Hepatocyte (in vitro differentiated cells): ENCODE measurements around the gene FLVCR2. TPM values are rescaled to one million over a fixed set of nuclear protein-coding genes. Genes with fewer than 3 reads are reported as not detected.

Source experiments
- DNase-seq: peaks from one replicate; pipeline ENCODE4 v3.0.0-alpha.2; 2016; ENCODE audit warnings: low spot score
- H2AFZ ChIP-seq: fragments of 200-600 bp; sonication (generic); 2 replicates; pipeline ENCODE4 v1.6.0; 2016; ENCODE audit warnings: antibody characterized with exemption, mild to moderate bottlenecking
- H3K27ac ChIP-seq: fragments of 200-600 bp; sonication (generic); 2 replicates; pipeline ENCODE4 v1.5.1; 2016; ENCODE audit warnings: mild to moderate bottlenecking
- H3K27me3 ChIP-seq: fragments of 200-600 bp; sonication (generic); 2 replicates; pipeline ENCODE4 v1.6.1; 2016
- H3K36me3 ChIP-seq: fragments of 200-600 bp; sonication (generic); replicated peaks from 2 replicates; pipeline ENCODE4 v1.5.1; 2016; ENCODE audit warnings: low read depth; ENCODE audit not compliant: insufficient read depth
- H3K4me1 ChIP-seq: fragments of 200-600 bp; sonication (generic); 2 replicates; pipeline ENCODE4 v1.5.1; 2016; ENCODE audit warnings: mild to moderate bottlenecking, moderate library complexity; ENCODE audit not compliant: insufficient read depth
- H3K4me2 ChIP-seq: fragments of 200-600 bp; sonication (generic); 2 replicates; pipeline ENCODE4 v1.6.0; 2016
- H3K4me3 ChIP-seq: fragments of 200-600 bp; sonication (generic); 2 replicates; pipeline ENCODE4 v1.5.1; 2016; ENCODE audit warnings: mild to moderate bottlenecking
- H3K79me2 ChIP-seq: fragments of 200-600 bp; sonication (generic); 2 replicates; pipeline ENCODE4 v1.6.0; 2017; ENCODE audit warnings: mild to moderate bottlenecking
- H3K9me2 ChIP-seq: fragments of 200-600 bp; sonication (generic); replicated peaks from 2 replicates; pipeline ENCODE4 v1.6.0; 2017; ENCODE audit warnings: mild to moderate bottlenecking; ENCODE audit not compliant: insufficient read depth
- H3K9me3 ChIP-seq: fragments of 200-600 bp; sonication (generic); 2 replicates; pipeline ENCODE4 v1.5.1; 2016; ENCODE audit warnings: low read depth, mild to moderate bottlenecking
- H4K20me1 ChIP-seq: fragments of 200-600 bp; sonication (generic); 2 replicates; pipeline ENCODE4 v1.6.0; 2016; ENCODE audit warnings: mild to moderate bottlenecking; ENCODE audit not compliant: insufficient read depth, poor library complexity, severe bottlenecking
- EZH2 ChIP-seq: fragments of 200-600 bp; sonication (generic); IDR thresholded peaks from 2 replicates; pipeline ENCODE4 v1.6.1; 2016; ENCODE audit warnings: antibody characterized with exemption, mild to moderate bottlenecking, borderline replicate concordance
- EZH2phosphoT487 ChIP-seq: fragments of 200-600 bp; sonication (generic); IDR thresholded peaks from one replicate; pipeline ENCODE4 v1.6.1; 2018; ENCODE audit warnings: antibody characterized with exemption, mild to moderate bottlenecking, low read depth, moderate library complexity; ENCODE audit not compliant: unreplicated experiment, severe bottlenecking
- WGBS: methylation state at CpG from one replicate; pipeline ENCODE4 v1.1.6; 2016; ENCODE audit warnings: low lambda C conversion rate; ENCODE audit errors: missing lambda C conversion rate; 5-methylcytosine and 5-hydroxymethylcytosine counted together
- polyA plus RNA-seq: library from polyadenylated mRNA; unstranded; fragments of >200 nt; fragmentation: Nextera tagmentation; extraction: Ambion mirVana; gene quantifications from 2 replicates; pipeline ENCODE4 v1.2.1, GENCODE V29; 2016
- total RNA-seq: library from RNA; depleted of rRNA; stranded (reverse); fragments of >200 nt; gene quantifications from 2 replicates; pipeline ENCODE4 v1.2.3, GENCODE V29; 2014
- TF ChIP-seq, protein P1 (sequence below): fragments of 200-600 bp; sonication (generic); IDR thresholded peaks from 2 replicates; pipeline ENCODE4 v1.5.1; 2016; ENCODE audit warnings: antibody characterized with exemption, mild to moderate bottlenecking; ENCODE audit not compliant: poor library complexity

Gene FLVCR2
- total and polyA plus RNA-seq, 2 experiments from 2014 or later, result 9.5 to 10.1 TPM

DNA sequence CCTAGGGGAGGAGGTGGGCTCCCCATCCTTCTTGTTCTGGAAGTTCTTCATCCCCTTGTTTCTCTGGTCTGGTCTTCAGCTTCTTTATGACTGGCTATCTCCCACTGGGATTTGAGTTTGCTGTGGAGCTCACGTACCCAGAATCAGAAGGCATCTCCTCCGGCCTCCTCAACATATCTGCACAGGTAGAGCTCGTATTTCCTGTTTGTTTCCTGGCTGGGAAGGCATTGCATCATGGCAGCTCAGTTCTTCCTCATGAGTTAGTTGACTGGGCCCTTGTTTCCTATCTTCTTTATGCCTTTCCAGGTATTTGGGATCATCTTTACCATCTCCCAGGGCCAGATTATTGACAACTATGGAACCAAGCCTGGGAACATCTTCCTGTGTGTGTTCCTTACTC lies 62.5 kb downstream of the FLVCR2 start:
- Histone ChIP-seq H3K79me2 (no peaks in the 10 kb centered on the region), H3K27ac (no peak overlapping the region), H3K9me2 (no peaks in the 10 kb centered on the region), H3K4me2 (no peak overlapping the region), H3K27me3 (no peaks in the 10 kb centered on the region), H3K4me3 (no peak overlapping the region), H2AFZ (no peak overlapping the region), H4K20me1 (no peaks in the 10 kb centered on the region), H3K36me3 (no peaks in the 10 kb centered on the region), H3K9me3 (no peaks in the 10 kb centered on the region), H3K4me1 (peaks cover 1% of the 10 kb centered on the region)
- no peak for TF ChIP-seq EZH2
- TF ChIP-seq EZH2phosphoT487, result no peak
- TF ChIP-seq, protein P1, sequence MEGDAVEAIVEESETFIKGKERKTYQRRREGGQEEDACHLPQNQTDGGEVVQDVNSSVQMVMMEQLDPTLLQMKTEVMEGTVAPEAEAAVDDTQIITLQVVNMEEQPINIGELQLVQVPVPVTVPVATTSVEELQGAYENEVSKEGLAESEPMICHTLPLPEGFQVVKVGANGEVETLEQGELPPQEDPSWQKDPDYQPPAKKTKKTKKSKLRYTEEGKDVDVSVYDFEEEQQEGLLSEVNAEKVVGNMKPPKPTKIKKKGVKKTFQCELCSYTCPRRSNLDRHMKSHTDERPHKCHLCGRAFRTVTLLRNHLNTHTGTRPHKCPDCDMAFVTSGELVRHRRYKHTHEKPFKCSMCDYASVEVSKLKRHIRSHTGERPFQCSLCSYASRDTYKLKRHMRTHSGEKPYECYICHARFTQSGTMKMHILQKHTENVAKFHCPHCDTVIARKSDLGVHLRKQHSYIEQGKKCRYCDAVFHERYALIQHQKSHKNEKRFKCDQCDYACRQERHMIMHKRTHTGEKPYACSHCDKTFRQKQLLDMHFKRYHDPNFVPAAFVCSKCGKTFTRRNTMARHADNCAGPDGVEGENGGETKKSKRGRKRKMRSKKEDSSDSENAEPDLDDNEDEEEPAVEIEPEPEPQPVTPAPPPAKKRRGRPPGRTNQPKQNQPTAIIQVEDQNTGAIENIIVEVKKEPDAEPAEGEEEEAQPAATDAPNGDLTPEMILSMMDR, result no peak
- 81% methylated on average over 3 of the region's 3 CpGs for WGBS
- DNase-seq, result no peak

DNA sequence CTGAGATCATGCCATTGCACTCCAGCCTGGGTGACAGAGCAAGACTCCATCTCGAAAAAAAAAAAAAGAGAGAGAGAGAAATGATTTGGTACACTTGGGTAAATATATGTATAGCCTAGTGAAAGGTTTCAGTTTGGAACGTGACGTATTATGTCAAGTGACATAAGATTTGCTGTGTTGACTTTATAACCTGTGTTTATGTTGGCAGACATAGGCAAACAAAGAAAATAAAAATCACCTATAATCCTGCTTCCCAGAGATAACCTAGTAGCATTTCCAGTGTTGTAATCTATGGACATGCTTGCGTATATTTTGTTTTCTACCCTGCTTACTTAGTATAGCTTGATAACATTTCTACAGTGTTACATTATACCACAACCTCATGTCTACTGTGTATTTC lies 65.6 kb downstream of the FLVCR2 start:
- Histone ChIP-seq H3K4me2 (no peak overlapping the region), H3K27ac (no peak overlapping the region), H3K27me3 (no peaks in the 10 kb centered on the region), H3K9me3 (no peaks in the 10 kb centered on the region), H3K4me1 (peaks cover 26% of the 10 kb centered on the region), H3K79me2 (no peaks in the 10 kb centered on the region), H4K20me1 (no peaks in the 10 kb centered on the region), H3K36me3 (no peaks in the 10 kb centered on the region), H2AFZ (no peak overlapping the region), H3K9me2 (no peaks in the 10 kb centered on the region), H3K4me3 (no peak overlapping the region)
- WGBS, result 57% methylated on average over 4 of the region's 4 CpGs
- TF ChIP-seq, protein P1, result no peak
- TF ChIP-seq EZH2 (no peak), EZH2phosphoT487 (no peak)
- DNase-seq, result no peak

DNA sequence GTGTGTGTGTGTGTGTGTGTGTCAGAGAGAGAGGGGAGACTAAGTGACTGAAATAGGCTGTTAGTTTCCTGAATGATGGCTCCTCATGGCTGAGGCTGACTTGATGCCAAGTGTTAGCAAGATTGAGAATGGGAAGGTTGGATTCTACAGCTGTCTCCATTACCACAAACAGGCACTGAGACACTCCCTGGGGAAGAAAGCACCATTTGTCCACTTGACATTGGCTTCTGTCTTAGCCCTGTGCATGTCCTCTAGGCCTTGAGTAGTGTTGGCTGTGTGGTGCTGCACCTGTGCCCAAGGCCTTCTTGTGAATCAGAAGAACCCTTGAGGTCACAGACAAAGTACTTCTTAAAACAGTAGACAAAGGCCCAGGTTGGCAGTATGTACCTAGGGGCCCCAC lies 66.6 kb downstream of the FLVCR2 start:
- DNase-seq, result no peak
- H3K36me3 ChIP-seq, result no peaks in the 10 kb centered on the region
- H3K4me2 ChIP-seq, result no peak overlapping the region
- H3K27ac ChIP-seq, result no peak overlapping the region
- no peaks in the 10 kb centered on the region for H3K27me3 ChIP-seq
- no peaks in the 10 kb centered on the region for H3K79me2 ChIP-seq
- TF ChIP-seq, protein P1, result no peak
- TF ChIP-seq EZH2phosphoT487 (no peak), EZH2 (no peak)
- H3K9me2 ChIP-seq, result no peaks in the 10 kb centered on the region
- no peak overlapping the region for H2AFZ ChIP-seq
- H3K9me3 ChIP-seq, result no peaks in the 10 kb centered on the region
- no peak overlapping the region for H3K4me3 ChIP-seq
- no peaks in the 10 kb centered on the region for H4K20me1 ChIP-seq
- peaks cover 34% of the 10 kb centered on the region for H3K4me1 ChIP-seq

DNA sequence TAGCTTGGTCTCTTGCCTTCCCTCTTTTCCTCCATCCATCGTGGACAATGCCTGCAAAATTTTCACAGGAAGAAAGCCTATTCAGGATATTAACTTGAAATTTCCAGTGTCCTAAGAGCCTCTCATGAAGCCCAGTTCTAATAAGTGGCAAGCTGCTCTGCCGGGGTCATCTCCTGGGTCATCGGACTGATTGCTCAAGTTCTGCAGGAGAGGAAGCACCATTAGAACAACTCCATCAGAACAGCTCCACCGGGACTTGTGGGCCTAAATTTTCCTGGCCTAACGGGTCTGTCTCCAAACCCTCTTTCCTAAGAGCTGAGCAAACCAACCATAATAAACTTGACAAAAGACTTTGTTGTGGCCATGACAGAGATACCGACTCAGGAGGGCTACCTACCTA lies 68.3 kb downstream of the FLVCR2 start:
- Histone ChIP-seq H3K4me2 (no peak overlapping the region), H3K4me3 (no peak overlapping the region), H3K36me3 (no peaks in the 10 kb centered on the region), H2AFZ (no peak overlapping the region), H4K20me1 (no peaks in the 10 kb centered on the region), H3K27me3 (no peaks in the 10 kb centered on the region), H3K9me2 (no peaks in the 10 kb centered on the region), H3K4me1 (peaks cover 45% of the 10 kb centered on the region), H3K9me3 (no peaks in the 10 kb centered on the region), H3K79me2 (no peaks in the 10 kb centered on the region), H3K27ac (peak overlapping the region; percentile 88)
- no peak for TF ChIP-seq EZH2phosphoT487
- TF ChIP-seq, protein P1, result no peak
- TF ChIP-seq EZH2, result no peak
- WGBS, result 81% methylated on average over 6 of the region's 6 CpGs
- no peak for DNase-seq
